Peyer's patch (tissue), 4 donors: ENCODE data around the gene FCGR3A.
"Not testable (repeated sequence)": the region's sequence is repeated elsewhere in the genome, so short reads cannot be mapped to it uniquely, and the experiment has no call there.

Source experiments
- CTCF ChIP-seq, 6 experiments: fragments of 450-650 bp in 4 of 6; fragments of 200-600 bp in 2 of 6; sonication (generic) in 1 of 6; IDR thresholded peaks; one replicate each; pipeline ENCODE4 v1.5.1; 2017 to 2019; ENCODE audit warnings: antibody characterized with exemption in 6 of 6, mild to moderate bottlenecking in 3 of 6, moderate library complexity in 1 of 6
- POLR2A ChIP-seq, 2 donors: fragments of 450-650 bp; IDR thresholded peaks; one replicate each; pipeline ENCODE4 v1.5.1; 2017; ENCODE audit warnings: antibody characterized with exemption in 2 of 2, mild to moderate bottlenecking in 2 of 2, moderate library complexity in 2 of 2

- TF ChIP-seq CTCF, POLR2A (IDR thresholded peaks at IDR 0.05): not testable (repeated sequence)
These were observed 24.8 kb downstream of the FCGR3A start for GRCh38 chr1:161524742-161525291.
